Kidney (tissue), 14 donors: ENCODE data around the gene PATL2. TPM values are rescaled to one million over a fixed set of nuclear protein-coding genes. Genes with fewer than 3 reads are reported as not detected.

Source experiments
- DNase-seq, 5 donors: peaks; one replicate each; pipeline ENCODE4 v3.0.0-alpha.2; 2013 to 2020
- FAIRE-seq: peaks from 2 replicates; lab custom pipeline; 2012; peaks lifted over from hg19 to GRCh38; lab: Jason Lieb, UNC
- H3K27ac ChIP-seq, 2 donors: one replicate each; pipeline ENCODE4 v1.7.0; 2013; ENCODE audit warnings: low read depth in 2 of 2, low read length in 2 of 2, inconsistent platforms in 1 of 2
- H3K27me3 ChIP-seq: one replicate; pipeline ENCODE4 v1.7.1; 2013; ENCODE audit warnings: low read length, inconsistent platforms; ENCODE audit not compliant: control insufficient read depth, insufficient read depth
- H3K36me3 ChIP-seq, 3 donors: one replicate each; pipeline versions ENCODE4 v1.7.0 to v1.7.1; 2013; ENCODE audit warnings: low read length in 3 of 3, control low read depth in 1 of 3, inconsistent platforms in 1 of 3; ENCODE audit not compliant: insufficient read depth in 3 of 3, control insufficient read depth in 2 of 3
- H3K4me1 ChIP-seq, 3 donors: one replicate each; pipeline versions ENCODE4 v1.7.0 to v1.7.1; 2013; ENCODE audit warnings: low read length in 3 of 3, inconsistent platforms in 1 of 3, low read depth in 1 of 3; ENCODE audit not compliant: control insufficient read depth in 2 of 3, insufficient read depth in 2 of 3
- H3K4me3 ChIP-seq, 3 donors: one replicate each; pipeline versions ENCODE4 v1.7.0 to v1.8.1; 2013; ENCODE audit warnings: low read length in 3 of 3, control low read depth in 1 of 3, inconsistent platforms in 1 of 3
- H3K9ac ChIP-seq, 3 donors: one replicate each; pipeline versions ENCODE4 v1.7.0 to v1.7.1; 2013; ENCODE audit warnings: low read length in 3 of 3, control low read depth in 1 of 3, inconsistent platforms in 1 of 3
- H3K9me3 ChIP-seq, 3 donors: one replicate each; pipeline versions ENCODE4 v1.7.0 to v1.7.1; 2013; ENCODE audit warnings: low read length in 3 of 3, control low read depth in 1 of 3, inconsistent platforms in 1 of 3; ENCODE audit not compliant: control insufficient read depth in 2 of 3, insufficient read depth in 1 of 3
- CTCF ChIP-seq: IDR thresholded peaks from 3 replicates; pipeline ENCODE4 v1.5.1; 2012; ENCODE audit warnings: mild to moderate bottlenecking, moderate library complexity, borderline replicate concordance; ENCODE audit not compliant: insufficient read depth; ENCODE audit errors: extremely low read depth
- intact Hi-C: fragments of 100-400 bp; cut with DNase I; formaldehyde crosslinking; loops from one replicate; pipeline ENCODE4 v1.11.1; 2022
- polyA plus RNA-seq: library from polyadenylated mRNA; stranded (reverse); fragments of 350-450 nt; fragmentation: Illumina TruSeq; extraction: RNeasy Lipid Tissue Mini Kit (QIAGEN cat#74804); gene quantifications from one replicate; pipeline ENCODE4 v1.2.3, GENCODE V29; 2014; ENCODE audit warnings: low read depth, low replicate concordance; ENCODE audit not compliant: insufficient read depth
- total RNA-seq: library from RNA; stranded (reverse); fragmentation: NEBNext Ultra II Directional; extraction: Animal tissue kit (Norgen Biotek cat#: 25700); gene quantifications from one replicate; pipeline ENCODE4 v1.2.1, GENCODE V29; 2021
- donor health status: control.
- donor health status: control.
- donor health status: control.
- donor health status: control.
- donor health status: control.
- donor health status: DM: yes; HTN: yes; CAD: no.
- donor health status: Normal renal cell carcinoma (clear cell type).

Gene PATL2
- total and polyA plus RNA-seq, 2 donors from 2014 or later = 0.73 to 2.1 TPM

DNA sequence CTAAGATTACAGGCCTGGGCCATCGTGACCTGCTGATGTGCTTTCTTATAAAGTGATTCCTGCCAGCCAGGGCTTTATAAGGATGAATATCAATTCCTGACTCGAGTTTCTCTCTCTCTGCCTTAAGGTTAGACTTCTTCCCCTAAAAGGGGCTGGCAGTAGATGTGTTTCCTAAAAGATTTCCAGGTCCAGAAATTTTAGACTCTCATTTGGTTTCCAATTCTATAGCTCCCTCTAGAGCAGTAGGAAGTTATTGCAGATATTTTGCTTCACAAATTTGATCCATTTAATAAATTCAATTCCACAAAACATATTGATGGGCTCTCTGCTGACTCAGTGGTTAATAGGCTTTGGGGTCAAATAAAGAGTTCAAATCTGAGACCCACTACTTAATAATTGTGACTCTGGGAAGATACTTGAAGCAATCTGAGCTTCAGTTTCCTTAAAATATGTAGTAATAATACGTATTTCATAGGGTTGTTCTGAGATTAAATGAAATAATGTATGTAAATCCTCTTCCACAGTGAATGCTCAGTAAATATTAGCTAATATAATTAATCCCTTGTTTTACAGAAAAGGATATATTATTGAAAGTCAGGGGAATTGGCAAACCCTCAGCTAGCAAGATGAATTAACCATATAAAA is 27.3 kb upstream of the PATL2 start:
- no peak overlapping the region for H3K4me3 ChIP-seq
- H3K9ac ChIP-seq = no peak overlapping the region
- FAIRE-seq (peak; percentile 72), DNase-seq (peak in 2 of 5 donors; percentile 53 to 69)
- H3K36me3 ChIP-seq = no peaks in the 10 kb centered on the region
- intact Hi-C loops = loop anchor here (5.0 kb wide), 1 partner anchor 76 kb away; the partner anchor contains the start of gene SPG11
- peak; percentile 33 for TF ChIP-seq CTCF
- no peak overlapping the region for H3K27ac ChIP-seq
- H3K4me1 ChIP-seq = no peaks in the 10 kb centered on the region
- no peaks in the 10 kb centered on the region for H3K9me3 ChIP-seq
- H3K27me3 ChIP-seq = no peaks in the 10 kb centered on the region

- peak within 1 kb of the TSS in 1 of 2 donors; percentile 47 for H3K27ac ChIP-seq
- H3K36me3 ChIP-seq = peaks cover 0 to 5% (median 0%) of the 10 kb centered on the region in 3 donors
- TF ChIP-seq CTCF = no peak
- H3K27me3 ChIP-seq = no peaks in the 10 kb centered on the region
- no peak for FAIRE-seq
- intact Hi-C loops = loop anchor here (5.0 kb wide), 1 partner anchor 74 kb away; the partner anchor contains the start of gene SPG11
- peak within 1 kb of the TSS in 1 of 3 donors; percentile 16 for H3K9ac ChIP-seq
- H3K4me1 ChIP-seq = no peaks in the 10 kb centered on the region
- no peaks in the 10 kb centered on the region for H3K9me3 ChIP-seq
- H3K4me3 ChIP-seq = no peak within 1 kb of the TSS
- no peak for DNase-seq
Observed at GRCh38 chr15:44736181-44736765, 25.1 kb upstream of the PATL2 start, which contains the start of gene TRIM69. Gene TRIM69 (plus strand): TSS chr15:44736528. CDS start chr15:44736705, 177 bp downstream.

DNA sequence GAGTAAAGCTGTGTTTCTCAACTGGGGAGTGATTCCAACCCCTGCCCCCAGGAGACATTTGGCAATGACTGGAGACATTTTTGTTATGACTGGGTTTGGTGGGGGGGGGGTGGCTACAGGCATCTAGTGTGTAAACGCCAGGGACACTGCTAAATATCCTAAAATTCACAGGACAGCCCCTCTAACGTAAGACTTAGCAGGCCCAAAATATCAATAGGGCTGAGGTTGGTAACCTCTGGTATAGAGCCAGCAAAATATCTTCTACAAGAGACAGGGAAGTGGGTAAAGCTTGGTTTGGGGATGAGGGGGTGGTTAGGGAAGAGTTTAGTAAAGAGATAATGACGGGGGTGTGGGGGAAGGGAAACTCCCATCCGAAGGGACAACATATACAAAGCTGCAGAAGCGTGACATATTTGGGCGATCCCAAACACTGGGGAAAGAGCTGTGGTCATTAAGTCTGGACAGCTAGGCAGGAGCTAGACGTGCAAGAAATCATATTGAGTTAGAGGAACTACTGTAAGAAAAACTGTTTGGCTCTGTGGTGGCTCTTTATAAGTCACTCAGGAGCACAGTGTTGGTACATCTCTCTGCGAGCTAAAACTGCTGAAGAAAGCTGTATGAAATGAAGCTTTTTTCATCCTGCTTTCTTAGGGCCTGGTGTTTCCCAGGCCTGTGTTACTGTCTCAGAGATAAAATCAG is 24.5 kb upstream of the PATL2 start:
- peak overlapping the region in 1 of 2 donors; percentile 47 for H3K27ac ChIP-seq
- intact Hi-C loops = loop anchor here (5.0 kb wide), 1 partner anchor 73 kb away; the partner anchor contains the start of gene SPG11
- H3K9me3 ChIP-seq = no peaks in the 10 kb centered on the region
- H3K9ac ChIP-seq = no peak overlapping the region
- H3K27me3 ChIP-seq = no peaks in the 10 kb centered on the region
- TF ChIP-seq CTCF = no peak
- DNase-seq (no peak), FAIRE-seq (no peak)
- peaks cover 0 to under 1% (median 0%) of the 10 kb centered on the region in 3 donors for H3K4me1 ChIP-seq
- H3K36me3 ChIP-seq = peaks cover 0 to 5% (median 0%) of the 10 kb centered on the region in 3 donors
- no peak overlapping the region for H3K4me3 ChIP-seq
